Inflammatory macrophage treated with lipopolysaccharide for 1 hour (primary cell): Measurements from ENCODE around the gene GRIK1.
A peak's percentile ranks its signal among the peaks of the same experiment; 100 is the strongest.

Experiments
- DNase-seq, 2 donors: peaks; one replicate each; pipeline ENCODE4 v3.0.0-alpha.2; 2020 to 2022

GRIK1 gene

DNA sequence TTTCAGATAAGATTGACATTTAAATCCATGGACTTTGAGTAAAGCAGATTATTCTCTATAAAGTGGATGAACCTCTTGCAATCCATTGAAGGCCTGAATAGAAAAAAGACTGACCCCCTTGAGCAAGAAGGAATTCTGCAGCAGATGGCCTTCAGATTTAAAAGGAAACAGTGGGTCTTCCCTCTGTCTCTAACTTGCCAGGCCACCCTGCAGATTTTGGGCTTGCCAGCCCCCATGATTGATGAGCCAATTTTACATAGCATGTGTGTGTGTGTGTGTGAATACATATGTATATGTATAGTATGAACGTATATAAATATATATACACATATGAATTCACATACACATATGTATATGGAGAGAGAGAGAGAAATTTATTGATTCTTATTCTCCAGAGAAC lies 113.4 kb downstream of the GRIK1 start:
- DNase-seq = no peak

DNA sequence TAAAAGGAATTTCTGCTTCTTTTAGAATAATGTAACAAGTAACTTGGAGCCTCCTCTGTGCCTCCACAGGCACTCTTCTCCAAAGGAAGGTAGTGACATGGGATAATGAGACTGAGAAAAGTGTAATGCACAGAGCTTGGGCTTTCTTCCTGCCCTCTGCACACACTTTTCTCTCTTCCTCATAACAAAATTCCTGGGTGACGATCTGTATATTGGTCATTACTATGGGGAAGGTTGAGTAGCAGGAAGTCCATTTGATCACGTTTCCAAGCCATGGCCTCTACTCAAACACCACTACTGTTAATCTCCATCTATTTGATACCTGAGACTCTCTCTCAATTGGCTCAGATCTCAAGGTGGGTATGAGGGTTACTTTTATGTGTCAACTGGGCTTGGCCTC lies 113.9 kb downstream of the GRIK1 start:
- DNase-seq = no peak

GRCh38 chr21:29825345-29825744 lies 114.5 kb downstream of the GRIK1 start:
- DNase-seq = no peak

DNA sequence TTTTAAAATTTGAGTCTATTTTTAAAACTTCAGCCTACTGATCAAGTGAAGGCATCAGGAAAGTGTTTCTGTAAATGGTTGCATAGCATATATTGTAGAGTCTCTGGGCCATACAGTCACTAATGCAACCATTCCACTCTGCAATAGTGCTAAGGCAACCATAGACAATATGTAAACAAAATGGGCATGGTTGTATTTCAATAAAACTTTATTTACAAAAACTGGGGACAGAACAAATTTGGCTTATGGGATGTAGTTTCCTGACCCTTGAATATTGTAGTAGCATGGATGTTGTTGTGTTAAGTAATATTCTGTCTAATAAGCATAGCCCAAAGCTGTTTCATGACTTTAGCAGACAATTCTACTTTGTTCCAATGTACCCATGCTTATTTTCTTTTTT lies 117.7 kb downstream of the GRIK1 start:
- DNase-seq = no peak

DNA sequence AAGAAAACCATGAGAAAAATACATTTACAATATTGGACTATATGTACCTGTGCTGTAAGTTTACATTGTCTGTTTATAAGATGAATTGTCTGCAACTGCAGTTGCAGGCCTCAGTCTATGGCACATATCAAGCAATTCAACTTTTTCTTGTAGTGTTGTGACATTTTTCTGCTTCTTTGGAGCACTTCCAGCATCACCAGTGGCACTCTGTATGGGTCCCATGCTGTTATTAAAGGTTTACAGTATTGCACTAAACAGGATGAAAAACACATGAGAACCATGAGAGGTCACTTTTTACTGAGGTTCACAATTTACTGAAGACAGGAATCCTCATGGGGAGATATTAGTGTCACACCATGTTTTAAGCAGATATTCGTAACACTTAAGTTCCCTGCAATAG lies 118.6 kb downstream of the GRIK1 start:
- DNase-seq = no peak

DNA sequence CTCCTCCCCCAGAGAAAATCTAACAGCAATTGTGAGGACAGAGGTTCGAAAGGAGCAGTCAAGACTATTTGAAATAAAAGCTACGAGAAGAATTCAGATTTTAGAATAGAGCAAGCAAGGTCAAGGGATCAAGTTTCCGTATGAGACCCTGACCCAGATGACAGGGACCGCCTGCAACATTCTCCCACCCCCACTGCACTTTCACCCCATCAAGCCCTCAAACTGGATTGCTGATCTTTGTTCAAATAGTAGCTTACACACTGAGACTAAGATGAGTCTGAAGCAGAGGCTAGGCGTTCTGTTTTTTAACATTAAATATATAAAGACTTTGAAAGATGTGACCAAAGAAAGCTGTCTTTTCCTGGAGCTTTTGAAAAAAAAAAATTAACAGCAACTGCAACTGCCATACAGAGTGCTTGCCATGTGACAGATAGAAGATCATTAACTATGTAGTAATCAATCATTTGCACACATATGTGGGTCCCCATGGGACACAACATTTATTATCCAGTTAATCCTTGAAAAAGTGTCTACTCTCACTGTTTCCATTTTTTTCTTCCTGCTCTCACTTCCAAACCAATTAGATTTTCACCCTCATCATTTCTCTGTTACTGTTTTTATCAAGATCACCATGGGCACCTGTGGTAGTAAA lies 120.0 kb downstream of the GRIK1 start:
- DNase-seq = no peak

GRCh38 chr21:29818383-29818921 lies 121.3 kb downstream of the GRIK1 start:
- DNase-seq = no peak

DNA sequence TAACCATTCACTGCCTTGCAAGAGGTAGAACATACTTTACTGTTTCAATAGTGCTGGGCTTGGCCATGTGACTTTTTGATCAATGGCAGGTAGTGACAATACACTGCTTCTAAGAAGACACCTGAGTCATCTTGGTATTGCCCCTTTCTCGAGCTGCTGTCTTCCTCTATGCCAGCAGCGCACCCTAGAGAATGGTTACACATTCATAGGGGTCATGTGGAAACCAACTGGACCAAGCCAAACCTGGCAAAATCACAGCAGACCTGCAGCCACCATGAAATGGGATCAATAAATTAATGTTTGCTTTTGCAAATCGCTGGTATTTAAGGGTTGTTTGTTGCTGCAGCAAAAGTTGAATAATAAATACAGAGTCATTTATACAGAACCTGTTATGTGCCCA lies 122.3 kb downstream of the GRIK1 start:
- no peak for DNase-seq

DNA sequence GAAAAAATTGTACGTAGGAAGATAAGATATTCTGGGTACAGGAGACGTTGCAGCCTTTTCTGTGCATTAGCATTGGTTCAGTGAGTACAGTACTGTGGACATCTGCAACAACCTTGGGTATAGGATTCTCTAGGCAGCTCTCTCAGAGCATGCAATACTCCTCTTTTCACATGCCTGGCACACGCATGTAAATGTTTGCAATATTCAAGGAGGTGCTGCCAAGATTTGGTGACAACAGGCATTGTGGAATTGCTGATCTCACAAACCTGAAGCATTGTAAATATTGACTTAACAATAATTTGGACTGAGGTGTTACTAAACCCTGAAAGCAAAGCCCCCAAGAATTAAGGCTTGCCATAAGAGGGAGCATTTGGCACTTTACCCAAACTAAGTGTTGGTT lies 126.8 kb downstream of the GRIK1 start:
- DNase-seq = no peak

DNA sequence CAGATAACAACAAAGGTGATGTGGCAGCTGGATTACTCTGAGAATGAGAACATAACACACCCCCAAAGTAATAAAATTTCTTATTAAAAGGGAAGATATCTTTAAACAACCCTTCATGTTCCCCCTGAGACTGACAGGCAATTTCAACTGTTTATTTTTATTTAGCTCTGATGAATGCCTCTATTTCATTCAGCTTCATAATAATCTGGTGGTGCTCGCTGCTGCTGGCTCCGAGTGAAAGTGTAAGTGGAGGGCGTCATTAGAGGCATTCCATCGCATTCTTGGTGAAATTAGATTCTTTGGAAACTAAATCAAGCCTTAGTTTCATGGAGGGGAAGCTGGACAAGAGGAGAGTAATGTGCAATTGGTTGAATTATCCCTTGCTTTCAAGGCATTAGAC lies 128.9 kb downstream of the GRIK1 start:
- no peak for DNase-seq

GRCh38 chr21:29808153-29808552 lies 131.6 kb downstream of the GRIK1 start:
- no peak for DNase-seq

- DNase-seq = no peak
Observed at GRCh38 chr21:29805105-29805504, 134.7 kb downstream of the GRIK1 start.

DNA sequence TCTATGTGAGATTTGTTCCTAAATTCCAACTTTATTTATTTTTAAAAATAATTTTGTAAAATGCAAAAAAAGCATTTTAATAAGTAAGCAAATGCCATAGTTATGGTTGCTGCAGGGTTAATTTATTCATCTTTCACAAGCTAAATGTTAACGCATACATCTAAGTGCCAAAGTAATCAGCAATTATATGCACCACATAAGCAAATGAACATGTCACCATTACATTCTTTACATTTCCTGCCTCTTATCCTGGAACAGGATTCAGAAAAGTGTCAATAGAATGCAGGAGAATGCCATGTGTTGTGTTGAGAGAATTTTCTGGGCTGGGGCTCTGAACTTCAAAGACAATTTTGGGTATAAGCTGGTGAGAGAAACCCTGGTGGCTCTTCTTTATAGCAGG lies 136.6 kb downstream of the GRIK1 start:
- no peak for DNase-seq

- DNase-seq = no peak
Observed at GRCh38 chr21:29801122-29801521, 138.7 kb downstream of the GRIK1 start.

GRCh38 chr21:29800056-29800455 lies 139.7 kb downstream of the GRIK1 start:
- no peak for DNase-seq

DNA sequence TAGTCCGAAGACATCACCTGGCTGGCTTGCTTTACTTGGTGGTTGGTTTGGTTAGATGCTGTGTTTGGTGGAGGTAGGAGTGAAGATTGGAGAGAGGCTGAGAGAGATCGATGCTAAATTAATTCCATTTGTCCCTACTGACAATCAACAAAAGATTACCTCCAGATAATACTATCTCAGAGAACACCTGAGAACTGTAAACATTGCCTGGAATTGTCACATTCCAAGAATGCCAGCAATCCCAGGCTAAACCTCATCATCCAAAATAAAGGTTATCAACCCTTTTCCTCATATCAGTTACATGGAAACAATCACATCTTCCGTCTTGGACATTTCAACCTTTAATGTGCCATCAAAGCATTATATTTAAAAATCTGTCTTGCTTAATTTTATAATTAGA lies 141.0 kb downstream of the GRIK1 start:
- no peak for DNase-seq

GRCh38 chr21:29797155-29797554 lies 142.6 kb downstream of the GRIK1 start:
- no peak for DNase-seq

DNA sequence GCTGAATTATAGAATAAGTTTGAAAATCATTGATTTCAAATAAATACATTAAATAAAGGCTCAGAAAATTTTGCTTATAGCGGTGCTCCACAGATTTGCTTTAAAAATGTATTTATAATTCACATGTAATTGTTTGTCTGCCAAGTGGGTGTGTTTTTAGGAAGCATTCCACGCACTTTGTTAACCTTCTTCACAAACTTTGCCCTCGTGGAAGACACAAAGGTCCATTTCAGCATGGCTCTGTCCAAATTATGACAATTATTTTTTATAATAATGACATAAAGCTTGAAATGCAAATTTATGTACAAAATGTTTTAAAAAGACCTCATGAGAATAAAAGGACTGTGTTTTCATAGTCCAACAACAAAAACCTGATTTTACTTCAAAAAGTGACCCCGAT lies 146.1 kb downstream of the GRIK1 start:
- no peak for DNase-seq

- no peak for DNase-seq
Observed at GRCh38 chr21:29789393-29789792, 150.4 kb downstream of the GRIK1 start.

DNA sequence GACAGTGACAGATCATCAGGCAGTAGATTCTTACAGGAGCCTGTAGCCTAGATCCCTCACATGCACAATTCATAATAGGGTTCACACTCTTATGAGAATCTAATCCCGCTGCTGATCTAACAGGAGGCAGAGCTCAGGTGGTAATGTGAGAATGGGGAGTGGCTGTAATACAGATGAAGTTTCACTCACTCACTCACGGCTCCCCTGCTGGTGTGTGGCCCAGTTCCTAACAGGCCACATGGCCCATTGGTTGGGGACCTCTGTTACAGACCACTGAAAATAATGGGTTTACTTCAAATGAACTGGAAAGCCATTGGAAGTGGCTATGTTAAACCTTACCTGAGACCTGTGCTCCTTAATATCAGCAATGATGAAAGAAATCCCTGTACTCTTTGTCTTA lies 151.0 kb downstream of the GRIK1 start:
- DNase-seq = no peak

- no peak for DNase-seq
Observed at GRCh38 chr21:29787361-29787909, 152.4 kb downstream of the GRIK1 start.

GRCh38 chr21:29786496-29787360 lies 153.1 kb downstream of the GRIK1 start:
- peak; percentile 47 to 61 for DNase-seq

- DNase-seq = no peak
Observed at GRCh38 chr21:29777160-29777559, 162.6 kb downstream of the GRIK1 start.

DNA sequence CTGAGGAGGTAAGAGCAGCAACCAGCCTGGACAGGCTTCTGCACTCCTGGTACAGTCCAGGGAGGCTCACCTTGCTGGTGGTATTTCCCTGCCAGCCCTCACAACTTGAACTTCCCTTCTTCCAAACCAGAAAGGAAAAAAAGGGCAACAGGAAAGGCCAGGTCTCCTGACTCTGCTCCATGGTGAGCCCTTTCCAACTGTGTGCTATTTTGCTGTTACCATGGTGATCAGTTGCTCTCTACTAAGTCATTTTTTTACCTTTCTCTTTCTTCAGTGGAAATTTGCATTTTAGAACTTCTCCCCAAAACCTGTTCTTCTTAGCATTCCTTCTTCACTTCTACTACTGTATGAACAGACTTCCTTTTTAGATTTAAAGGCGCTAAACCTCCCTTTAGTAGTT lies 164.3 kb downstream of the GRIK1 start:
- no peak for DNase-seq
